Activated B cell treated with CpG ODN at 0.5 μM for 24 hours (primary cell): ENCODE measurements around the gene CYSTM1. TPM values are rescaled to one million over a fixed set of nuclear protein-coding genes. Genes with fewer than 3 reads are reported as not detected.

Source experiments
- ATAC-seq: fragments of 200-7000 bp; cut with Tn5 transposase; one replicate; pipeline ENCODE4 v1.10.0; 2021; ENCODE audit warnings: low read depth, mild to moderate bottlenecking, moderate library complexity
- CTCF ChIA-PET: fragments of 350-600 bp; sonication (Branson Sonifier 250); formaldehyde crosslinking; loops from one replicate; lab custom pipeline; 2021; ENCODE audit warnings: antibody characterized with exemption; lab: Charles Lee
- POLR2A ChIA-PET: fragments of 350-600 bp; sonication (Branson Sonifier 250); formaldehyde crosslinking; loops from one replicate; lab custom pipeline; 2021; ENCODE audit warnings: antibody characterized with exemption; lab: Charles Lee
- DNase-seq: peaks from one replicate; pipeline ENCODE4 v3.0.0; 2022
- H3K27ac Mint-ChIP-seq: one replicate; pipeline ENCODE4 v1.8.0; 2020; ENCODE audit warnings: mixed read lengths
- H3K27me3 Mint-ChIP-seq: one replicate; pipeline ENCODE4 v1.8.0; 2021; ENCODE audit warnings: mixed read lengths
- H3K36me3 Mint-ChIP-seq: one replicate; pipeline ENCODE4 v1.8.0; 2021; ENCODE audit warnings: low read depth, mixed read lengths
- H3K4me1 Mint-ChIP-seq: one replicate; pipeline ENCODE4 v1.8.0; 2021; ENCODE audit warnings: mixed read lengths
- H3K4me3 Mint-ChIP-seq: one replicate; pipeline ENCODE4 v1.8.0; 2020; ENCODE audit warnings: mild to moderate bottlenecking, mixed read lengths
- H3K9me3 Mint-ChIP-seq: one replicate; pipeline ENCODE4 v1.8.0; 2020; ENCODE audit warnings: mixed read lengths
- intact Hi-C: fragments of 100-400 bp; cut with micrococcal nuclease; formaldehyde crosslinking; loops from one replicate; pipeline ENCODE4 v1.15.1; 2024
- total RNA-seq: library from RNA; stranded (reverse); gene quantifications from 2 replicates; pipeline ENCODE4 v1.2.3, GENCODE V29; 2022
- TF ChIP-seq, protein P1 (sequence below): fragments of 200-600 bp; IDR thresholded peaks from one replicate; pipeline ENCODE4 v1.8.0; 2022; ENCODE audit warnings: antibody characterized with exemption, mild to moderate bottlenecking

CYSTM1 gene
- total RNA-seq, 1 donor from 2014 or later: 20.1 TPM

DNA sequence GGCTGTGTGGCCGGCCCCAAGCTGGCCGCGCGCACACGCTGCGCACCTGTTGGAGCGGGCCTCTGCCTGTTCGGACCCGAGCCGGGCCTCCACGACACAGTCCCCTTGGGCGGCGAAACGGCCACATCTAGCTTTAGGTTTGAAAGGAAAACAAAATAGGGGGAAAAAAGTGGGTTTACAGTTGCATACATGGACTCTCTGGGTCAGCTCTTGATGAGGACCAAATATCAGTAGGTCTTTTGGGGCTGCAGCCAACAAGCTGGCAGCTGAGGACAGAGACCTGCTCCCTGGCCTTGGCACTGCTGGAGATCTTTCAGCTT lies 28.5 kb upstream of the CYSTM1 start:
- H3K27me3 Mint-ChIP-seq: peaks cover 21% of the 10 kb centered on the region
- H3K4me3 Mint-ChIP-seq: no peak overlapping the region
- peaks cover 26% of the 10 kb centered on the region for H3K4me1 Mint-ChIP-seq
- no peak for DNase-seq
- TF ChIP-seq, protein P1, sequence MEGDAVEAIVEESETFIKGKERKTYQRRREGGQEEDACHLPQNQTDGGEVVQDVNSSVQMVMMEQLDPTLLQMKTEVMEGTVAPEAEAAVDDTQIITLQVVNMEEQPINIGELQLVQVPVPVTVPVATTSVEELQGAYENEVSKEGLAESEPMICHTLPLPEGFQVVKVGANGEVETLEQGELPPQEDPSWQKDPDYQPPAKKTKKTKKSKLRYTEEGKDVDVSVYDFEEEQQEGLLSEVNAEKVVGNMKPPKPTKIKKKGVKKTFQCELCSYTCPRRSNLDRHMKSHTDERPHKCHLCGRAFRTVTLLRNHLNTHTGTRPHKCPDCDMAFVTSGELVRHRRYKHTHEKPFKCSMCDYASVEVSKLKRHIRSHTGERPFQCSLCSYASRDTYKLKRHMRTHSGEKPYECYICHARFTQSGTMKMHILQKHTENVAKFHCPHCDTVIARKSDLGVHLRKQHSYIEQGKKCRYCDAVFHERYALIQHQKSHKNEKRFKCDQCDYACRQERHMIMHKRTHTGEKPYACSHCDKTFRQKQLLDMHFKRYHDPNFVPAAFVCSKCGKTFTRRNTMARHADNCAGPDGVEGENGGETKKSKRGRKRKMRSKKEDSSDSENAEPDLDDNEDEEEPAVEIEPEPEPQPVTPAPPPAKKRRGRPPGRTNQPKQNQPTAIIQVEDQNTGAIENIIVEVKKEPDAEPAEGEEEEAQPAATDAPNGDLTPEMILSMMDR: no peak
- no peaks in the 10 kb centered on the region for H3K9me3 Mint-ChIP-seq
- H3K27ac Mint-ChIP-seq: no peak overlapping the region
- POLR2A ChIA-PET: interaction anchor here (0.6 to 0.7 kb wide), 2 partner anchors 33 to 1490 kb away, joined by 3 read pairs; partner anchors contain the start of genes PURA and RELL2
- no peaks in the 10 kb centered on the region for H3K36me3 Mint-ChIP-seq
- CTCF ChIA-PET: interaction anchor here (1.1 to 6.5 kb wide), 8 partner anchors 10 to 73 kb away, joined by 3 to 116 read pairs (median 8); partner anchors contain the start of gene PURA
- ATAC-seq: no peak
- intact Hi-C loops: no loop called here

DNA sequence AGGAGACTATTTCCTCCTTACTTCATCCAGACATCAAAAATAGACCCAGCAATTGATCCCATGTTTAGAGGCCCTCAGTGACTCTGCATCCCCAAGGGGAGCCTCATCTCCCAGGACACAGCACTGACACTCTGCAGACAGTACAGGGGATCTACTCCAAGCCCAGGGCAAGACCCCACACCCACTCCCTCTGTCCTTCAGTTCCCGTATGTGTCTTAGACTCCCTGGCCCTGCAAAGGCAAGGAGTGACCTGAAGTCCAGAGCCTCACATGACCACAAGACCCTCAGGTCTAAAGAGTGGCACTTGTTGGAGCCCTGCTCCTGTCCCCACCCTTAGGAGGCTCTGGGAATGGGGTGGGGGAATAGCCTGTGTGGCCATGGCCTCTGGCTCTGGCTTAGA lies 27.5 kb upstream of the CYSTM1 start:
- intact Hi-C loops: no loop called here
- DNase-seq (no peak), ATAC-seq (no peak)
- Mint-ChIP-seq H3K4me1 (peaks cover 26% of the 10 kb centered on the region), H3K4me3 (no peak overlapping the region), H3K36me3 (no peaks in the 10 kb centered on the region), H3K27me3 (peaks cover 21% of the 10 kb centered on the region), H3K9me3 (no peaks in the 10 kb centered on the region), H3K27ac (no peak overlapping the region)
- ChIA-PET CTCF (interaction anchor here (6.5 kb wide), 1 partner anchor 33 kb away, joined by 59 read pairs; the partner anchor contains the start of gene PURA), POLR2A (no interaction called here)
- TF ChIP-seq, protein P1: no peak

DNA sequence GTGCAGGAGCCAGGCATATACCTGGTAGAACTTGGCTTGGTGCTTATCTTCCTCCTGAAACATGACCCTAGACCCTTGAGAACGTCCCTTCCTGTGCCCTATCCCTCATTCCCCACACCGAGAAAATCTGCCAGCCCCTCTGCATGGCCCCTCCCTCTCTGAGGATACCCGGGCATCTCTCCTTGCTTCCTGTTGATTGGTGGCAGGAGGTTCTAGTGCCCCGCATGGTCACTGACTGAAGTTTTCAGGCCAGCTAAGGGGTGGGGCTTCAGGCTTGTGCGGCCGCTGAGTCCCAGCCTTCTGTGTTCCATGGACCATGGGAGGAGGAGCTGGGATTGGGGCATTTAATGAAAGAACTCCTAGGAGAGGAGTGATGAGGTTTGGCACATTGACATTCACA lies 26.5 kb upstream of the CYSTM1 start:
- CTCF ChIA-PET: no interaction called here
- DNase-seq: no peak
- intact Hi-C loops: no loop called here

DNA sequence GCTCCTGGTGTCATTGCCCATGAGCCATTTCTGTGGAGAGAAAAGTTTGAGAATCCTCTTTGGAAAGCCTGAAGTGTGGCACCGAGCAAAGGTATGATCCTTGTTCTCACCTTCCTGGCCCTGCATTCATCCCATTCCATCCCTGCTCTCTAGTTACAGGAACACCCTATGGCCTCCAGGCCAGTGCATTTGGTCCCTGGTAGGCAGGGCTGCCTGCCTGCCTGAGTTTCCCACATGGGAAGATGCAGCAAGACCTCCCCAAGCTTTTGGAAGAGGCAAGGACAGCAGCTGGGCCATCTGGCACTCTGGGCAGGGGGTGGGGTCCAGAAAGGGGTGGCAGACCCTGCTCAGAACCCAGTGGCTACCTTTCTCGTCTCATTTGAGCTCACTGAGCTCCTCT lies 24.8 kb upstream of the CYSTM1 start:
- CTCF ChIA-PET: interaction anchor here (1.0 to 1.3 kb wide), 2 partner anchors 76 to 78 kb away, joined by 3 to 4 read pairs; no protein-coding TSS in a partner anchor
- Mint-ChIP-seq H3K27me3 (peaks cover 13% of the 10 kb centered on the region), H3K9me3 (no peaks in the 10 kb centered on the region), H3K4me1 (peaks cover 14% of the 10 kb centered on the region), H3K4me3 (no peak overlapping the region), H3K27ac (no peak overlapping the region), H3K36me3 (no peaks in the 10 kb centered on the region)
- POLR2A ChIA-PET: no interaction called here
- intact Hi-C loops: no loop called here
- DNase-seq (no peak), ATAC-seq (no peak)
- TF ChIP-seq, protein P1: no peak

More for the DNA sequence above, 26.5 kb upstream of the CYSTM1 start:
- H3K27me3 Mint-ChIP-seq: peaks cover 21% of the 10 kb centered on the region
- H3K4me1 Mint-ChIP-seq: peaks cover 26% of the 10 kb centered on the region
- H3K4me3 Mint-ChIP-seq: no peak overlapping the region
- POLR2A ChIA-PET: interaction anchor here (1.1 kb wide), 1 partner anchor 42 kb away, joined by 10 read pairs; no protein-coding TSS in a partner anchor
- H3K9me3 Mint-ChIP-seq: no peaks in the 10 kb centered on the region
- H3K27ac Mint-ChIP-seq: no peak overlapping the region
- ATAC-seq: no peak
- H3K36me3 Mint-ChIP-seq: no peaks in the 10 kb centered on the region
- TF ChIP-seq, protein P1: no peak

DNA sequence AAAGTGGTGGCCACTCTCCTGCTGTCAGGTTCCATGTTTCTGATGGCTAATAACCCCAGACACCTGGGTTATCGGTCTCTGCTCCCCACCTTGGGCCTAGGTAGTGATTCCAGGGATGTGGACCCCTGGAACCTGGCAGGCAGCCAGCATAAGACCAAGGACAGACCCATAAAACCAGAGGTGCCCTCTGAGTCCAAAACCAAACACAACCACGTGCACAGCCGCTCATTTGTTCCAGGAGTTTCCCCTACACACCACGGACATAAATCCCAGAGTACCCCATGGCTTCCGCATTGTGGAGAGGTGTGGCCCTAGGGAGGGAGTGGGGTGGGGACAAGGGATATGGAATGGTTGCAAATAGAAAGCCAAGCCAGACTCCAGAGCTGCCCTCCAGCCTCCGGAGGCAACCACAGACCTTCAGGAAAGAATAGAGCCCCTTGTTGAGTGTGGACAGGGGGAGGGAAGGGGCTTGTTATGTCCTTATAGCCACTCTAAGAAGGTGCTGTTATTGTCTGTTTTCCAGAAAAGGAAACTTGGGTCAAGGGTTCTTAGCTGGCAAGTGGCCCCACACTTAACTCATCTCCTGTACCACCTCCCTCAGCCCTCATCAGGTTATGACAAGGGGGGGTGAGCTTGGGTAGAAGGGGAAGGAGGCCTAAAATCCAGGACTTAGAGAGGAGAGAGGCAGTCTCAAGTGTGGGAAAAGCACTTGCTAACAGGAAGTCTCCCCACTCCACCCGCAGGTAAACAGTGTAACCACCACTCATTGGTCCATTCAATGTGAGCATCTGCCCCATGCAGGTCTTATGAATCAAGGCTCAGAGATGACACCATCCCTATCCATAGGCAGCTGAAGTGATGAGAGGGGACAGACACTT lies 23.6 kb upstream of the CYSTM1 start:
- no peak for ATAC-seq
- H3K4me3 Mint-ChIP-seq: no peak overlapping the region
- peaks cover 7% of the 10 kb centered on the region for H3K4me1 Mint-ChIP-seq
- ChIA-PET POLR2A (no interaction called here), CTCF (interaction anchor here (1.3 kb wide), 1 partner anchor 79 kb away, joined by 3 read pairs; no protein-coding TSS in a partner anchor)
- H3K27ac Mint-ChIP-seq: no peak overlapping the region
- no peak for DNase-seq
- TF ChIP-seq, protein P1: no peak
- H3K9me3 Mint-ChIP-seq: no peaks in the 10 kb centered on the region
- intact Hi-C loops: no loop called here
- H3K36me3 Mint-ChIP-seq: no peaks in the 10 kb centered on the region
- peaks cover 8% of the 10 kb centered on the region for H3K27me3 Mint-ChIP-seq
